HEK293 (cell line): Measurements from ENCODE around the gene RRP1.

Source experiments
- CTCF ChIA-PET: fragments of 350-600 bp; formaldehyde crosslinking; extraction: SDS; loops from one replicate; lab custom pipeline; 2021; ENCODE audit warnings: antibody characterized with exemption; lab: Yijun Ruan, JAX
- POLR2A ChIA-PET: fragments of 300-600 bp; formaldehyde crosslinking; extraction: SDS; loops from one replicate; lab custom pipeline; 2020; ENCODE audit warnings: antibody characterized with exemption, inconsistent platforms; lab: Yijun Ruan, JAX
- H3K27ac ChIP-seq: fragments of 200-500 bp; sonication (Bioruptor generic); 2 replicates; pipeline ENCODE4 v1.5.1; 2014; ENCODE audit warnings: low read depth, low read length, control low read depth, inconsistent platforms; ENCODE audit errors: extremely low read depth
- H3K36me3 ChIP-seq, 2 experiments: fragments of 200-500 bp in 1 of 2; sonication (Bioruptor generic) in 1 of 2; 1 replicate in 1 of 2; 2 replicates in 1 of 2; pipeline ENCODE4 v1.5.1; 2014 to 2017; ENCODE audit warnings: inconsistent platforms in 2 of 2, low read length in 2 of 2; ENCODE audit not compliant: control insufficient read depth in 2 of 2, insufficient read depth in 1 of 2
- H3K4me1 ChIP-seq: fragments of 200-500 bp; sonication (Bioruptor generic); 2 replicates; pipeline ENCODE4 v1.5.1; 2014; ENCODE audit warnings: mild to moderate bottlenecking, low read length, inconsistent platforms; ENCODE audit not compliant: control insufficient read depth, insufficient read depth
- H3K4me3 ChIP-seq: 2 replicates; pipeline ENCODE4 v1.5.1; 2011; ENCODE audit warnings: low read depth, mild to moderate bottlenecking, control low read depth, low read length, moderate library complexity
- H3K9me3 ChIP-seq: fragments of 200-500 bp; sonication (Bioruptor generic); 2 replicates; pipeline ENCODE4 v1.5.1; 2014; ENCODE audit warnings: low read depth, low read length, inconsistent platforms; ENCODE audit not compliant: control insufficient read depth, insufficient read depth
- CTCF ChIP-seq: fragments of 450-650 bp; formaldehyde crosslinking; IDR thresholded peaks from 2 replicates; pipeline ENCODE4 v1.5.1; 2016; ENCODE audit warnings: missing biosample characterization, missing genetic modification characterization
- GLIS1 ChIP-seq: fragments of 450-650 bp; formaldehyde crosslinking; IDR thresholded peaks from 2 replicates; pipeline ENCODE4 v1.5.1; 2016; ENCODE audit warnings: missing biosample characterization, missing genetic modification characterization
- GLIS2 ChIP-seq: fragments of 450-650 bp; formaldehyde crosslinking; IDR thresholded peaks from 2 replicates; pipeline ENCODE4 v1.5.1; 2016; ENCODE audit warnings: missing biosample characterization, missing genetic modification characterization
- KLF1 ChIP-seq: fragments of 450-650 bp; formaldehyde crosslinking; IDR thresholded peaks from 2 replicates; pipeline ENCODE4 v1.5.1; 2016; ENCODE audit warnings: missing biosample characterization, missing genetic modification characterization
- KLF7 ChIP-seq: fragments of 450-650 bp; formaldehyde crosslinking; IDR thresholded peaks from 2 replicates; pipeline ENCODE4 v1.5.1; 2016; ENCODE audit warnings: missing biosample characterization, missing genetic modification characterization, borderline replicate concordance
- PATZ1 ChIP-seq: fragments of 450-650 bp; formaldehyde crosslinking; IDR thresholded peaks from 2 replicates; pipeline ENCODE4 v1.5.1; 2016; ENCODE audit warnings: missing biosample characterization, missing genetic modification characterization
- SCRT2 ChIP-seq: fragments of 450-650 bp; formaldehyde crosslinking; IDR thresholded peaks from 2 replicates; pipeline ENCODE4 v1.5.1; 2016; ENCODE audit warnings: missing biosample characterization, missing genetic modification characterization
- TCF7L2 ChIP-seq: IDR thresholded peaks from 2 replicates; pipeline ENCODE4 v1.6.1; 2011; ENCODE audit warnings: low read depth, mild to moderate bottlenecking, inconsistent platforms, low read length, moderate library complexity, borderline replicate concordance
- YY1 ChIP-seq: fragments of 450-650 bp; formaldehyde crosslinking; IDR thresholded peaks from 2 replicates; pipeline ENCODE4 v1.5.1; 2018; ENCODE audit warnings: missing biosample characterization, missing genetic modification characterization
- ZBTB1 ChIP-seq: fragments of 450-650 bp; formaldehyde crosslinking; IDR thresholded peaks from 2 replicates; pipeline ENCODE4 v1.5.1; 2016; ENCODE audit warnings: missing biosample characterization, missing genetic modification characterization
- ZBTB20 ChIP-seq: fragments of 450-650 bp; formaldehyde crosslinking; IDR thresholded peaks from 2 replicates; pipeline ENCODE4 v1.5.1; 2016; ENCODE audit warnings: missing biosample characterization, missing genetic modification characterization
- ZIC2 ChIP-seq: fragments of 450-650 bp; formaldehyde crosslinking; IDR thresholded peaks from 2 replicates; pipeline ENCODE4 v1.5.1; 2016; ENCODE audit warnings: missing biosample characterization, missing genetic modification characterization
- ZNF19 ChIP-seq: fragments of 450-650 bp; formaldehyde crosslinking; IDR thresholded peaks from 2 replicates; pipeline ENCODE4; 2016; ENCODE audit warnings: missing biosample characterization, missing genetic modification characterization, low read depth
- ZNF510 ChIP-seq: fragments of 450-650 bp; formaldehyde crosslinking; IDR thresholded peaks from 2 replicates; pipeline ENCODE4 v1.5.1; 2018; ENCODE audit warnings: mild to moderate bottlenecking, missing genetic modification characterization, missing biosample characterization; ENCODE audit not compliant: insufficient replicate concordance
- ZNF514 ChIP-seq: fragments of 450-650 bp; formaldehyde crosslinking; IDR thresholded peaks from 2 replicates; pipeline ENCODE4 v1.5.1; 2016; ENCODE audit warnings: missing biosample characterization, missing genetic modification characterization
- ZNF624 ChIP-seq: fragments of 450-650 bp; formaldehyde crosslinking; IDR thresholded peaks from 2 replicates; pipeline ENCODE4 v1.5.1; 2017; ENCODE audit warnings: missing biosample characterization, missing genetic modification characterization
- ZNF626 ChIP-seq: fragments of 450-650 bp; sonication (Bioruptor Pico); formaldehyde crosslinking; IDR thresholded peaks from 2 replicates; pipeline ENCODE4 v1.5.1; 2018; ENCODE audit warnings: missing biosample characterization, missing genetic modification characterization, inconsistent platforms
- ZNF629 ChIP-seq: fragments of 450-650 bp; formaldehyde crosslinking; IDR thresholded peaks from 2 replicates; pipeline ENCODE4 v1.5.1; 2017; ENCODE audit warnings: missing biosample characterization, missing genetic modification characterization
- ZNF670 ChIP-seq: fragments of 450-650 bp; formaldehyde crosslinking; IDR thresholded peaks from 2 replicates; pipeline ENCODE4 v1.5.1; 2016; ENCODE audit warnings: missing biosample characterization, missing genetic modification characterization, low read depth
- ZNF704 ChIP-seq: fragments of 450-650 bp; formaldehyde crosslinking; IDR thresholded peaks from 2 replicates; pipeline ENCODE4 v1.5.1; 2016; ENCODE audit warnings: missing biosample characterization, missing genetic modification characterization
- ZSCAN16 ChIP-seq: fragments of 450-650 bp; formaldehyde crosslinking; IDR thresholded peaks from 2 replicates; pipeline ENCODE4 v1.5.1; 2016; ENCODE audit warnings: missing biosample characterization, missing genetic modification characterization
- TF ChIP-seq, protein P1 (sequence below): fragments of 450-650 bp; formaldehyde crosslinking; IDR thresholded peaks from 2 replicates; pipeline ENCODE4 v1.5.1; 2016; ENCODE audit warnings: missing biosample characterization, missing genetic modification characterization
- TF ChIP-seq, protein P2 (sequence below): fragments of 450-650 bp; formaldehyde crosslinking; IDR thresholded peaks from 2 replicates; pipeline ENCODE4 v1.5.1; 2016; ENCODE audit warnings: missing biosample characterization, missing genetic modification characterization

The RRP1 gene

DNA sequence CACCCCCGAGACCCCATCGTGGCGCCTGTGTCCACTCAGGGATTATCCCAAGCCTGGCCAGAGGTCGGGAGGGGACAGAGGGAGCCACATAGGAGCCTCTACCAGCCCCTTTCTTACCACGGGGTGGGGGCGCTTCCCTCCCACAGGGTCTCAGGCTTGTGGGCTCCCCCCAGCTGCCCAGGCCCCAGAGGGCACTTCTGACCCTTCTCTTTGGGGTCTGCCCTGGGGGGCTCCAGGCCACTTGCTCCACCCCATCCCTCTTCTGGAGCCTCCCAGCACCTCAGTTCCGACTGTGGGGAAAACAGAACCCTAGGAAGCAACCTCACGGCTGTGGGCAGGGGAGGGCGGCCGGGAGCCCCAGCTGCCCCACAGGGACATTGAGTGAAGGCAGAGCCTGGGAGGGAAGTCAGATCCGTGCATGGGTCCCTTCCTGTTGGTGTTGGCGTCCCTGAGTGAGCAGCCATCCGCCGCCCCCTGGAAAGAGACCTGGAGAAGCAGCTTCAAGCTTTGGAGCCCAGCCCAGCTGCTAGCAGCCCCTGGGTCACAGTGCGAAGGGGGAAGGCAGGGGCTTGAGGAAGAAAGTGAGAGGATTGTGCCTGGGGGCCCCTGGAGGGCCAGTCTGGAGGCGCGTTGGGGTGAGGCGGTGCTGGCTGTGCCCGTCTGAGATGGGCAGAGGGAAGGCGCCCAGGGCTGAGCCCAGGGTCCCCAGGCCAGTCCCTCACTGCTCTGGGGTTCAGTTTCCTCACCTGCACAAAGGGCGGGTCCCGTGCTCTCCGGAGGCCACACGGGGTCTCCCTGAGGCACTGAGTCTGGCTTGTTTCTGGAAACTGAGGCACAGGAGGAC is 22.1 kb downstream of the RRP1 start:
- H3K4me1 ChIP-seq, result no peaks in the 10 kb centered on the region
- CTCF ChIA-PET, result interaction anchor here (0.6 to 2.8 kb wide), 32 partner anchors 8 to 662 kb away, joined by 3 to 39 read pairs (median 4); partner anchors contain the start of gene RRP1

DNA sequence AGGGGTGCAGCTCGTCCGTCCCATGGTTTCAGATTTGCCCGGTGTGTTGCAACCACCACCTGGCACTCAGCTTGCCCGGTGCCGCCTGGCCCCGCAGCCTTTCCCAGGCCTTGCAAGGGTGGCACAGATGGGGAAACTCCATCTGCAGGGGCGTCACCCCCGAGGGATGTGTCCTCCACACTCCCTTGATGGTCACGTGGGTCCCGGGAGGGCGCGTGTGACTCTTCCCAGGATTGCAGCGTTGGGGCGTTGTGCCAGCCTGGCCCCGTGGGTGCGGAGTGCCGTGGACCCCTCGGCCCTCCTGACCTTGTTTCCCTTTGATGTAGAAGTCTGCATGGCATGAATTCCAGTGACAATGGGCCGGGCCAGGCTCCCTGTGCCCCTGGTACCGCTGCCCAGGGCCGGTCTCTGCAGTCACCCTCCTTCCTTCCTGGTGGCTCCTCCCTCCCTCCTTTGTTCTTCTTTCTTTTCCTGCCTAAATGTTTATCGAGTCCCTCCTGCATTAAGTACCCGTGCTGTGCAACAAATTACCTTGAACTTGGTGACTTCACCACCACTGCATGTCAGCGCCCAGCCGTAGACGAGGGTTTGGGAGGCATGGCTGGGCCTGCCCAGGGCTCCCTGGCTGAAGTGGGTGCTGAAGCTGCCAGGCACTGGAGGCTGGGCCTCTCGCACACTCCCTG is 22.9 kb downstream of the RRP1 start:
- POLR2A ChIA-PET, result interaction anchor here (1.1 to 1.4 kb wide), 2 partner anchors 11 to 13 kb away, joined by 3 read pairs; no protein-coding TSS in a partner anchor
- Histone ChIP-seq H3K27ac (no peak overlapping the region), H3K4me3 (no peak overlapping the region), H3K9me3 (no peaks in the 10 kb centered on the region), H3K4me1 (no peaks in the 10 kb centered on the region), H3K36me3 (no peaks in the 10 kb centered on the region)
- CTCF ChIA-PET, result interaction anchor here (0.6 to 2.8 kb wide), 8 partner anchors 22 to 486 kb away, joined by 3 to 39 read pairs (median 4); partner anchors contain the start of gene RRP1
- TF ChIP-seq ZNF704, result no peak
- TF ChIP-seq YY1 (tag by site-specific recombination), result no peak
- peak; percentile 64 for TF ChIP-seq PATZ1 (tag by site-specific recombination)
- no peak for TF ChIP-seq ZBTB1
- no peak for TF ChIP-seq GLIS2 (tag by site-specific recombination)
- no peak for TF ChIP-seq KLF7
- no peak for TF ChIP-seq TCF7L2
- TF ChIP-seq ZNF629 (tag by site-specific recombination), result 0 out of 2 replicates have a peak, but pooled peaks have one; percentile 47
- no peak; the same call in 1 of the 2 replicates for TF ChIP-seq SCRT2 (tag by site-specific recombination)
- no peak for TF ChIP-seq ZNF510 (tag by site-specific recombination)
- no peak for TF ChIP-seq ZNF670 (tag by site-specific recombination)
- TF ChIP-seq, protein P1, sequence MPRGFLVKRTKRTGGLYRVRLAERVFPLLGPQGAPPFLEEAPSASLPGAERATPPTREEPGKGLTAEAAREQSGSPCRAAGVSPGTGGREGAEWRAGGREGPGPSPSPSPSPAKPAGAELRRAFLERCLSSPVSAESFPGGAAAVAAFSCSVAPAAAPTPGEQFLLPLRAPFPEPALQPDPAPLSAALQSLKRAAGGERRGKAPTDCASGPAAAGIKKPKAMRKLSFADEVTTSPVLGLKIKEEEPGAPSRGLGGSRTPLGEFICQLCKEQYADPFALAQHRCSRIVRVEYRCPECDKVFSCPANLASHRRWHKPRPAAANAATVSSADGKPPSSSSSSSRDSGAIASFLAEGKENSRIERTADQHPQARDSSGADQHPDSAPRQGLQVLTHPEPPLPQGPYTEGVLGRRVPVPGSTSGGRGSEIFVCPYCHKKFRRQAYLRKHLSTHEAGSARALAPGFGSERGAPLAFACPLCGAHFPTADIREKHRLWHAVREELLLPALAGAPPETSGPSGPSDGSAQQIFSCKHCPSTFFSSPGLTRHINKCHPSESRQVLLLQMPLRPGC, result no peak
- TF ChIP-seq ZNF626, result no peak

More for the DNA sequence above, 22.1 kb downstream of the RRP1 start:
- H3K36me3 ChIP-seq, result no peaks in the 10 kb centered on the region
- POLR2A ChIA-PET, result interaction anchor here (1.4 kb wide), 2 partner anchors 11 to 164 kb away, joined by 3 read pairs; no protein-coding TSS in a partner anchor
- H3K4me3 ChIP-seq, result no peak overlapping the region
- H3K27ac ChIP-seq, result no peak overlapping the region
- H3K9me3 ChIP-seq, result no peaks in the 10 kb centered on the region
- peak; percentile 98 for TF ChIP-seq GLIS1 (tag by site-specific recombination)
- TF ChIP-seq ZBTB20 (tag by site-specific recombination), result no peak
- TF ChIP-seq CTCF, result no peak
- TF ChIP-seq, protein P2, sequence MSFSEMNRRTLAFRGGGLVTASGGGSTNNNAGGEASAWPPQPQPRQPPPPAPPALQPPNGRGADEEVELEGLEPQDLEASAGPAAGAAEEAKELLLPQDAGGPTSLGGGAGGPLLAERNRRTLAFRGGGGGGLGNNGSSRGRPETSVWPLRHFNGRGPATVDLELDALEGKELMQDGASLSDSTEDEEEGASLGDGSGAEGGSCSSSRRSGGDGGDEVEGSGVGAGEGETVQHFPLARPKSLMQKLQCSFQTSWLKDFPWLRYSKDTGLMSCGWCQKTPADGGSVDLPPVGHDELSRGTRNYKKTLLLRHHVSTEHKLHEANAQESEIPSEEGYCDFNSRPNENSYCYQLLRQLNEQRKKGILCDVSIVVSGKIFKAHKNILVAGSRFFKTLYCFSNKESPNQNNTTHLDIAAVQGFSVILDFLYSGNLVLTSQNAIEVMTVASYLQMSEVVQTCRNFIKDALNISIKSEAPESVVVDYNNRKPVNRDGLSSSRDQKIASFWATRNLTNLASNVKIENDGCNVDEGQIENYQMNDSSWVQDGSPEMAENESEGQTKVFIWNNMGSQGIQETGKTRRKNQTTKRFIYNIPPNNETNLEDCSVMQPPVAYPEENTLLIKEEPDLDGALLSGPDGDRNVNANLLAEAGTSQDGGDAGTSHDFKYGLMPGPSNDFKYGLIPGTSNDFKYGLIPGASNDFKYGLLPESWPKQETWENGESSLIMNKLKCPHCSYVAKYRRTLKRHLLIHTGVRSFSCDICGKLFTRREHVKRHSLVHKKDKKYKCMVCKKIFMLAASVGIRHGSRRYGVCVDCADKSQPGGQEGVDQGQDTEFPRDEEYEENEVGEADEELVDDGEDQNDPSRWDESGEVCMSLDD (tag by site-specific recombination), result 0 out of 2 replicates have a peak, but pooled peaks have one; percentile 1
- no peak for TF ChIP-seq ZNF514 (tag by site-specific recombination)
- TF ChIP-seq ZNF19 (tag by site-specific recombination), result no peak
- no peak for TF ChIP-seq ZNF624
- TF ChIP-seq ZSCAN16 (tag by site-specific recombination), result no peak
- peak; percentile 22; the same call in 1 of the 2 replicates for TF ChIP-seq ZIC2 (tag by site-specific recombination)
- TF ChIP-seq KLF1 (tag by site-specific recombination), result 0 out of 2 replicates have a peak, but pooled peaks have one; percentile 1
